Lower leg skin (tissue), 3 donors: ENCODE data around the gene SYCP3.
"Not testable (repeated sequence)": the region's sequence is repeated elsewhere in the genome, so short reads cannot be mapped to it uniquely, and the experiment has no call there.

Experiments
- CTCF ChIP-seq, 3 donors: fragments of 450-650 bp; IDR thresholded peaks; one replicate each; pipeline ENCODE4 v1.5.1; 2016; ENCODE audit warnings: antibody characterized with exemption in 3 of 3, mild to moderate bottlenecking in 3 of 3, moderate library complexity in 2 of 3
- POLR2A ChIP-seq, 2 donors: fragments of 450-650 bp; IDR thresholded peaks; one replicate each; pipeline ENCODE4 v1.6.1; 2016 to 2017; ENCODE audit warnings: antibody characterized with exemption in 2 of 2, mild to moderate bottlenecking in 1 of 2, moderate library complexity in 1 of 2

- not testable (repeated sequence) for TF ChIP-seq CTCF, POLR2A (IDR thresholded peaks at IDR 0.05)
Measured at GRCh38 chr12:101681627-101682026, 57.6 kb downstream of the SYCP3 start.
